GM04504 (cell line): ENCODE results near the gene YPEL3.
"Not testable (repeated sequence)": the region's sequence is repeated elsewhere in the genome, so short reads cannot be mapped to it uniquely, and the experiment has no call there.

Experiments used
- DNase-seq: peaks from one replicate; pipeline ENCODE4 v3.0.0-alpha.2; 2012; ENCODE audit warnings: low read depth

The YPEL3 gene

GRCh38 chr16:30096105-30096861, at the start of gene YPEL3:
Gene YPEL3, minus strand, starts transcription at chr16:30096213. Its CDS starts 731 bp downstream, at chr16:30095482.
- peak; percentile 74 for DNase-seq

- no peak for DNase-seq
These were observed 49.6 kb upstream of the YPEL3 start for GRCh38 chr16:30145657-30146056.

- DNase-seq = no peak
These were observed 48.9 kb upstream of the YPEL3 start for GRCh38 chr16:30144917-30145316.

- no peak for DNase-seq
These were observed 48.0 kb upstream of the YPEL3 start for GRCh38 chr16:30144017-30144416.

- no peak for DNase-seq
These were observed 47.3 kb upstream of the YPEL3 start for GRCh38 chr16:30143347-30143702.

- DNase-seq = no peak
These were observed 46.8 kb upstream of the YPEL3 start for GRCh38 chr16:30142672-30143346.

- no peak for DNase-seq
These were observed 45.7 kb upstream of the YPEL3 start for GRCh38 chr16:30141750-30142149.

- DNase-seq = no peak
These were observed 43.8 kb upstream of the YPEL3 start for GRCh38 chr16:30139583-30140481.

GRCh38 chr16:30137897-30138296, 41.9 kb upstream of the YPEL3 start:
- no peak for DNase-seq

GRCh38 chr16:30136971-30137605, 41.1 kb upstream of the YPEL3 start:
- DNase-seq = no peak

- DNase-seq = no peak
These were observed 36.6 kb upstream of the YPEL3 start for GRCh38 chr16:30132591-30132990.

- no peak for DNase-seq
These were observed 36.0 kb upstream of the YPEL3 start for GRCh38 chr16:30131869-30132475.

- no peak for DNase-seq
These were observed 32.0 kb upstream of the YPEL3 start for GRCh38 chr16:30127993-30128392.

GRCh38 chr16:30125690-30126089, 29.7 kb upstream of the YPEL3 start:
- not testable (repeated sequence) for DNase-seq

GRCh38 chr16:30124985-30125379, 29.0 kb upstream of the YPEL3 start:
- no peak for DNase-seq

- DNase-seq = no peak
These were observed 26.7 kb upstream of the YPEL3 start for GRCh38 chr16:30122604-30123160.

GRCh38 chr16:30121741-30122571, 25.9 kb upstream of the YPEL3 start:
- DNase-seq = no peak

- no peak for DNase-seq
These were observed 24.5 kb upstream of the YPEL3 start for GRCh38 chr16:30120340-30121105.

- no peak for DNase-seq
These were observed 23.4 kb upstream of the YPEL3 start for GRCh38 chr16:30119428-30119827.

- no peak for DNase-seq
These were observed 21.8 kb upstream of the YPEL3 start for GRCh38 chr16:30117768-30118167.
